Neural progenitor cell (in vitro differentiated cells): ENCODE data around the gene CARD11.

Experiments
- EZH2 ChIP-seq: fragments of 200-600 bp; sonication (generic); IDR thresholded peaks from 2 replicates; pipeline ENCODE4 v1.6.1; 2017; ENCODE audit warnings: antibody characterized with exemption, mild to moderate bottlenecking, moderate library complexity
- EZH2phosphoT487 ChIP-seq: fragments of 200-600 bp; sonication (generic); IDR thresholded peaks from 2 replicates; pipeline ENCODE4 v1.6.1; 2017; ENCODE audit warnings: antibody characterized with exemption
- TF ChIP-seq, protein P1 (sequence below): fragments of 200-600 bp; sonication (generic); IDR thresholded peaks from 2 replicates; pipeline ENCODE4 v1.5.1; 2017; ENCODE audit warnings: antibody characterized with exemption, mild to moderate bottlenecking

DNA sequence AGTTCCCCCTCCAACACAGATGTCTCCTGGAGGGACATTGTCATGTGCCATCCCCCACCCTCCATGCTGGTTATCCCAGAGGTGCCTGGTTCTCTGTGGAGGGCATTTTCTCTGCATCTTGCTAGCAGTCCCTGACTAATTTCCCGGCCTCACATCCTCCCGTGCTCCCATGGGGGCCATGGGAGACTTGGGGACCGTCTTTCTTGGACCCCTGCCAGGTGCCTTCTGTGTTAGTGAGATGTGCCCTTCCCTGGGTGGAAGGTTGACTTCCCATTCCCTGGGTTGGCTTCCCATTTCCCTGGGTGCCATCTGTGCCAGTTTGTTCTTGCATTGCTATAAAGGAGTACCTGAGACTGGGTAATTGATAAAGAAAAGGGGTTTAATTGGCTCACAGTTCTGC lies 177.1 kb downstream of the CARD11 start:
- TF ChIP-seq, protein P1, sequence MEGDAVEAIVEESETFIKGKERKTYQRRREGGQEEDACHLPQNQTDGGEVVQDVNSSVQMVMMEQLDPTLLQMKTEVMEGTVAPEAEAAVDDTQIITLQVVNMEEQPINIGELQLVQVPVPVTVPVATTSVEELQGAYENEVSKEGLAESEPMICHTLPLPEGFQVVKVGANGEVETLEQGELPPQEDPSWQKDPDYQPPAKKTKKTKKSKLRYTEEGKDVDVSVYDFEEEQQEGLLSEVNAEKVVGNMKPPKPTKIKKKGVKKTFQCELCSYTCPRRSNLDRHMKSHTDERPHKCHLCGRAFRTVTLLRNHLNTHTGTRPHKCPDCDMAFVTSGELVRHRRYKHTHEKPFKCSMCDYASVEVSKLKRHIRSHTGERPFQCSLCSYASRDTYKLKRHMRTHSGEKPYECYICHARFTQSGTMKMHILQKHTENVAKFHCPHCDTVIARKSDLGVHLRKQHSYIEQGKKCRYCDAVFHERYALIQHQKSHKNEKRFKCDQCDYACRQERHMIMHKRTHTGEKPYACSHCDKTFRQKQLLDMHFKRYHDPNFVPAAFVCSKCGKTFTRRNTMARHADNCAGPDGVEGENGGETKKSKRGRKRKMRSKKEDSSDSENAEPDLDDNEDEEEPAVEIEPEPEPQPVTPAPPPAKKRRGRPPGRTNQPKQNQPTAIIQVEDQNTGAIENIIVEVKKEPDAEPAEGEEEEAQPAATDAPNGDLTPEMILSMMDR: no peak
- TF ChIP-seq EZH2 (no peak), EZH2phosphoT487 (no peak)
